GM18520 (cell line): ENCODE results near the gene TM4SF18.
"Not testable (repeated sequence)": the region's sequence is repeated elsewhere in the genome, so short reads cannot be mapped to it uniquely, and the experiment has no call there.

Source experiments
- ATAC-seq: cut with Tn5 transposase; IDR thresholded peaks from one replicate; pipeline ENCODE4 v1.9.1; 2021; ENCODE audit not compliant: unreplicated experiment

The TM4SF18 gene

GRCh38 chr3:149333176-149333859 is at the start of gene TM4SF18:
TM4SF18 (minus strand) TSS chr3:149333636; CDS start chr3:149333382, 254 bp downstream.
- ATAC-seq: no peak

- no peak for ATAC-seq
These were observed 49.1 kb upstream of the TM4SF18 start for GRCh38 chr3:149382518-149382917.

- ATAC-seq: no peak
These were observed 48.6 kb upstream of the TM4SF18 start for GRCh38 chr3:149382101-149382467.

GRCh38 chr3:149381173-149382100 is 48.0 kb upstream of the TM4SF18 start:
- ATAC-seq: no peak

- not testable (repeated sequence) for ATAC-seq
These were observed 46.8 kb upstream of the TM4SF18 start for GRCh38 chr3:149380220-149380619.

- ATAC-seq: no peak
These were observed 45.3 kb upstream of the TM4SF18 start for GRCh38 chr3:149378478-149379309.

GRCh38 chr3:149377408-149378364 is 44.2 kb upstream of the TM4SF18 start, which contains the start of gene TM4SF1:
TM4SF1 (minus strand) TSS chr3:149377649; CDS start chr3:149377547, 102 bp downstream.
- ATAC-seq: no peak

GRCh38 chr3:149376718-149377407 is 43.4 kb upstream of the TM4SF18 start:
- ATAC-seq: no peak

GRCh38 chr3:149375501-149376196 is 42.2 kb upstream of the TM4SF18 start:
- no peak for ATAC-seq

- ATAC-seq: no peak
These were observed 41.5 kb upstream of the TM4SF18 start for GRCh38 chr3:149374793-149375500.

GRCh38 chr3:149374391-149374790 is 41.0 kb upstream of the TM4SF18 start:
- no peak for ATAC-seq

- ATAC-seq: no peak
These were observed 40.0 kb upstream of the TM4SF18 start for GRCh38 chr3:149373235-149374125.

GRCh38 chr3:149371723-149372114 is 38.3 kb upstream of the TM4SF18 start:
- no peak for ATAC-seq

GRCh38 chr3:149371001-149371722 is 37.7 kb upstream of the TM4SF18 start:
- no peak for ATAC-seq

GRCh38 chr3:149369991-149370866 is 36.8 kb upstream of the TM4SF18 start:
- no peak for ATAC-seq
